SK-N-DZ (cell line): ENCODE results near the gene SGPP1.
"Not testable (repeated sequence)": the region's sequence is repeated elsewhere in the genome, so short reads cannot be mapped to it uniquely, and the experiment has no call there.

Experiments
- DNase-seq: peaks from one replicate; pipeline ENCODE4 v3.0.0-alpha.2; 2015; ENCODE audit warnings: low spot score
- small RNA-seq, 2 experiments: library from RNA; depleted of rRNA; stranded (forward); fragments of <200 nt; gene quantifications; one replicate each; pipeline ENCODE3, GENCODE V24; 2014

Gene SGPP1

GRCh38 chr14:63641473-63642228, 86.2 kb downstream of the SGPP1 start, which contains the start of gene WDR89:
Gene WDR89, minus strand, starts transcription at chr14:63641871. Its CDS starts 41,929 bp downstream, at chr14:63599942.
- DNase-seq: peak; percentile 99

GRCh38 chr14:63638493-63638892, 89.4 kb downstream of the SGPP1 start:
- no peak for DNase-seq

GRCh38 chr14:63636094-63636635, 91.7 kb downstream of the SGPP1 start:
- not testable (repeated sequence) for DNase-seq

Small RNAs within 50 kb of the gene (small RNA-seq; reads per million reads assigned to genes)
- gene AL161670.1: 0 reads per million in 2 experiments
- gene RF00012: 0.10 to 0.84 reads per million in 2 experiments
- gene RNU7-116P: 0 reads per million in 2 experiments
